ENCODE results near the gene GLOD5.

DNA sequence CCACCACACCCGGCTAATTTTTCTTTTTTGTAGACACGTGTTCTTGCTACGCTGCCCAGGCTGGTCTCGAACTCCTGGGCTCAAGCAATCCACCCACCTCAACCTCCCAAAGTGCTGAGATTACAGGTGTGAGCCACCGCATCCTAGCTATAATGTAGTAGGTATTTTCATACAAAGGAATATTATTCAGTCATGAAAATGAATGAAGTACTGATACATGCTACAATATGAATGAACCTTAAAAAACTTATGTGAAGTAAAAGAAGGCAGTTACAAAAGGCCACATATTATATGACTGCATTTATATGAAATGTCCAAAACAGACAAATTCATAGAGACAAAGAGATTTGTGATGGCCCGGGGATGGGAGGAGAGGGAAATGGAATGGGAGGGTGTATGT, 20.2 kb downstream of the GLOD5 start:
- no peak for TF ChIP-seq CTCF (IDR thresholded peaks at IDR 0.05)
- TF ChIP-seq POLR2A (IDR thresholded peaks at IDR 0.05), result no peak
- TF ChIP-seq POLR2AphosphoS5 (IDR thresholded peaks at IDR 0.05; ENCODE audit: insufficient read depth in 1 of 2, low read depth in 1 of 2), result no peak

Data from vagina (tissue), 2 donors.